ENCODE measurements around the gene RBM23. TPM values are rescaled to one million over a fixed set of nuclear protein-coding genes. Genes with fewer than 3 reads are reported as not detected.

Gene RBM23
- total and polyA plus RNA-seq, 9 of the 15 experiments (the other 6 are each of a cell fraction or from before 2014, with no cell fraction given): 46.0 to 102 (median 58.5) TPM

GRCh38 chr14:22878271-22879246, 40.4 kb downstream of the RBM23 start:
- intact Hi-C loops (cut with micrococcal nuclease) (no loop called here), in situ Hi-C loops (cut with MboI) (no loop called here)
- Histone ChIP-seq H3K27me3 (ENCODE audit: control insufficient read depth in 2 of 2, insufficient read depth in 2 of 2, low read length in 2 of 2) (no peaks in the 10 kb centered on the region), H3K9ac (ENCODE audit: insufficient read depth in 1 of 2, low read depth in 2 of 2, low read length in 2 of 2) (no peak overlapping the region), H3K36me3 (ENCODE audit: control insufficient read depth, insufficient read depth, low read length) (peaks cover 47% of the 10 kb centered on the region; the same call in 2 of the 3 replicates), H4K20me1 (replicated peaks; ENCODE audit: control insufficient read depth, insufficient read depth, low read length) (peaks cover 5% of the 10 kb centered on the region; the same call in 1 of the 2 replicates), H3K4me3 (no peak overlapping the region), H3K27ac (ENCODE audit: extremely low read depth, low read depth, low read length) (no peak overlapping the region), H3K4me1 (replicated peaks in 1 of 2; ENCODE audit: control insufficient read depth in 2 of 2, insufficient read depth in 2 of 2, low read length in 2 of 2) (peaks cover 6 to 24% of the 10 kb centered on the region in 2 experiments), H3K79me2 (ENCODE audit: control insufficient read depth, insufficient read depth, low read length) (no peaks in the 10 kb centered on the region), H3K9me3 (replicated peaks; ENCODE audit: control insufficient read depth, insufficient read depth, low read depth, low read length) (no peaks in the 10 kb centered on the region), H2AFZ (ENCODE audit: low read depth, low read length) (no peak overlapping the region), H3K4me2 (ENCODE audit: insufficient read depth, low read length) (no peak overlapping the region), H3K9me1 (ENCODE audit: control insufficient read depth, insufficient read depth, low read length) (no peaks in the 10 kb centered on the region)
- DNase-seq (ENCODE audit: extremely low read depth in 1 of 4, low spot score in 3 of 4) (no peak), ATAC-seq (0 out of 3 replicates have a peak, but pooled peaks have one; percentile 4), FAIRE-seq (no peak)
- WGBS (ENCODE audit: insufficient coverage, low coverage, missing lambda C conversion rate): 70% methylated on average over 8 of the region's 8 CpGs
- BruUV-seq (replicated peaks): no TSS peak
- ChIA-PET CTCF (ENCODE audit: low intra/inter-chr PET ratio) (no interaction called here), POLR2A (interaction anchor here (0.7 to 1.5 kb wide), 5 partner anchors 12 to 216 kb away, joined by 3 to 5 read pairs (median 3); no protein-coding TSS in a partner anchor)
- TF ChIP-seq ZNF407 (IDR thresholded peaks at IDR 0.05; ENCODE audit: low read depth) (no peak), BHLHE40 (IDR thresholded peaks at IDR 0.05; ENCODE audit: low read length) (no peak), SMAD1 (IDR thresholded peaks at IDR 0.05; ENCODE audit: low read depth, low read length, partially characterized antibody) (no peak), NFYB (IDR thresholded peaks at IDR 0.05; ENCODE audit: extremely low read depth, insufficient read length) (no peak), POLR2G (IDR thresholded peaks at IDR 0.05; ENCODE audit: low read depth, low read length) (0 out of 2 replicates have a peak, but pooled peaks have one; percentile 31), SFPQ (IDR thresholded peaks at IDR 0.05; ENCODE audit: low read depth, low read length) (no peak), FOXJ3 (CRISPR knock-in tag; IDR thresholded peaks at IDR 0.05) (no peak), NCOR1 (IDR thresholded peaks at IDR 0.05) (no peak), KLF13 (tag; IDR thresholded peaks at IDR 0.05; ENCODE audit: borderline replicate concordance, low read depth) (no peak), SLC30A9 (CRISPR knock-in tag; IDR thresholded peaks at IDR 0.05) (no peak)

Measured in K562 (cell line).